ENCODE measurements around the gene SEPTIN14. TPM values are rescaled to one million over a fixed set of nuclear protein-coding genes. Genes with fewer than 3 reads are reported as not detected.
"Not testable (repeated sequence)": the region's sequence is repeated elsewhere in the genome, so short reads cannot be mapped to it uniquely, and the experiment has no call there.

The SEPTIN14 gene
- total RNA-seq, 1 donor from 2014 or later, result not detected

GRCh38 chr7:55785444-55785843, 77.1 kb downstream of the SEPTIN14 start:
- DNase-seq (ENCODE audit: low read depth, low spot score), result not testable (repeated sequence)

GRCh38 chr7:55784151-55784550, 78.4 kb downstream of the SEPTIN14 start:
- no peak for DNase-seq (ENCODE audit: low read depth, low spot score)

GRCh38 chr7:55778631-55779030, 83.9 kb downstream of the SEPTIN14 start:
- DNase-seq (ENCODE audit: low read depth, low spot score), result no peak

- no peak for DNase-seq (ENCODE audit: low read depth, low spot score)
Observed at GRCh38 chr7:55776196-55776595, 86.4 kb downstream of the SEPTIN14 start.

GRCh38 chr7:55775051-55775420, 87.5 kb downstream of the SEPTIN14 start:
- DNase-seq (ENCODE audit: low read depth, low spot score), result no peak

- DNase-seq (ENCODE audit: low read depth, low spot score), result no peak
Observed at GRCh38 chr7:55774327-55775050, 88.1 kb downstream of the SEPTIN14 start.

GRCh38 chr7:55770778-55771177, 91.8 kb downstream of the SEPTIN14 start:
- DNase-seq (ENCODE audit: low read depth, low spot score), result no peak

- not testable (repeated sequence) for DNase-seq (ENCODE audit: low read depth, low spot score)
Observed at GRCh38 chr7:55753274-55753862, 109.2 kb downstream of the SEPTIN14 start.

GRCh38 chr7:55744706-55745105, 117.8 kb downstream of the SEPTIN14 start:
- not testable (repeated sequence) for DNase-seq (ENCODE audit: low read depth, low spot score)

Other genes with a start within 250 kb of the SEPTIN14 start
- gene ZNF713, start 24.7 kb upstream of the SEPTIN14 start, total RNA-seq, result 2.5 and 3.6 TPM in 2 replicates
- 20.9 and 32.6 TPM in 2 replicates for gene MRPS17, start 89.1 kb upstream of the SEPTIN14 start, total RNA-seq
- gene NIPSNAP2, start 101.8 kb upstream of the SEPTIN14 start, total RNA-seq, result 36.9 and 49.5 TPM in 2 replicates
- 55.8 and 79.4 TPM in 2 replicates for gene PSPH, start 188.7 kb upstream of the SEPTIN14 start, total RNA-seq
- 394 and 428 TPM in 2 replicates for gene CCT6A, start 189.0 kb upstream of the SEPTIN14 start, total RNA-seq
- 129 and 164 TPM in 2 replicates for gene SUMF2, start 201.5 kb upstream of the SEPTIN14 start, total RNA-seq
- 0.46 and 0.59 TPM in 2 replicates for gene PHKG1, start 230.2 kb upstream of the SEPTIN14 start, total RNA-seq
- gene CHCHD2, start 243.7 kb upstream of the SEPTIN14 start, total RNA-seq, result 219 and 373 TPM in 2 replicates

Measured in pulmonary artery endothelial cell (primary cell).